Measurements from ENCODE around the gene NPNT. TPM values are rescaled to one million over a fixed set of nuclear protein-coding genes. Genes with fewer than 3 reads are reported as not detected.

The NPNT gene
- total RNA-seq, 3 donors from 2014 or later: 1.4 to 26.8 (median 11.1) TPM

DNA sequence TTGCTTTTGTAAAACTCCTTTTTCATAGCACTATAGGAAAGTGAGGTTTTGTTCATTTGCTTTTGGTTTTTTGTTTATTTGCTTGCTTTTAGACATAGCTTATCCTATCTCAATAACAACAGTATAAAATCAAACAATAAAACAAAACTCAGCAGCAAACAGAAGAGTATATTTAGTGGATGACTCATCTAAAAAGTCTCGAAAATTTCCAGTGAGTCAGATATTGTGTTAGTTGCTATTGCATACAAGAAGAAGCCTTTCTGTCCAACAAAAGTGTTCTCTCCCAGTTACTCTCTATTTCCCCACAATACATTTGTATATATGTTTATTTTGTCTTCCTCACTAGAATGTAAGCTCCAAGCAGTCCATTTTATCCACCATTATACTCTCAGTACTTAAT is 36.0 kb upstream of the NPNT start:
- Histone ChIP-seq H3K27me3 (no peaks in the 10 kb centered on the region), H3K36me3 (no peaks in the 10 kb centered on the region), H3K27ac (no peak overlapping the region), H3K4me3 (no peak overlapping the region), H3K9me3 (peaks cover 14 to 30% of the 10 kb centered on the region in 2 donors), H3K4me1 (no peaks in the 10 kb centered on the region)
- no peak for DNase-seq (ENCODE audit: low spot score in 2 of 2)
- intact Hi-C loops (cut with DNase I; ENCODE audit: low total_unique reads): no loop called here
- TF ChIP-seq POLR2AphosphoS5 (IDR thresholded peaks at IDR 0.05) (no peak), POLR2A (IDR thresholded peaks at IDR 0.05) (no peak)
- TF ChIP-seq, protein P1, sequence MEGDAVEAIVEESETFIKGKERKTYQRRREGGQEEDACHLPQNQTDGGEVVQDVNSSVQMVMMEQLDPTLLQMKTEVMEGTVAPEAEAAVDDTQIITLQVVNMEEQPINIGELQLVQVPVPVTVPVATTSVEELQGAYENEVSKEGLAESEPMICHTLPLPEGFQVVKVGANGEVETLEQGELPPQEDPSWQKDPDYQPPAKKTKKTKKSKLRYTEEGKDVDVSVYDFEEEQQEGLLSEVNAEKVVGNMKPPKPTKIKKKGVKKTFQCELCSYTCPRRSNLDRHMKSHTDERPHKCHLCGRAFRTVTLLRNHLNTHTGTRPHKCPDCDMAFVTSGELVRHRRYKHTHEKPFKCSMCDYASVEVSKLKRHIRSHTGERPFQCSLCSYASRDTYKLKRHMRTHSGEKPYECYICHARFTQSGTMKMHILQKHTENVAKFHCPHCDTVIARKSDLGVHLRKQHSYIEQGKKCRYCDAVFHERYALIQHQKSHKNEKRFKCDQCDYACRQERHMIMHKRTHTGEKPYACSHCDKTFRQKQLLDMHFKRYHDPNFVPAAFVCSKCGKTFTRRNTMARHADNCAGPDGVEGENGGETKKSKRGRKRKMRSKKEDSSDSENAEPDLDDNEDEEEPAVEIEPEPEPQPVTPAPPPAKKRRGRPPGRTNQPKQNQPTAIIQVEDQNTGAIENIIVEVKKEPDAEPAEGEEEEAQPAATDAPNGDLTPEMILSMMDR (IDR thresholded peaks at IDR 0.05): no peak

DNA sequence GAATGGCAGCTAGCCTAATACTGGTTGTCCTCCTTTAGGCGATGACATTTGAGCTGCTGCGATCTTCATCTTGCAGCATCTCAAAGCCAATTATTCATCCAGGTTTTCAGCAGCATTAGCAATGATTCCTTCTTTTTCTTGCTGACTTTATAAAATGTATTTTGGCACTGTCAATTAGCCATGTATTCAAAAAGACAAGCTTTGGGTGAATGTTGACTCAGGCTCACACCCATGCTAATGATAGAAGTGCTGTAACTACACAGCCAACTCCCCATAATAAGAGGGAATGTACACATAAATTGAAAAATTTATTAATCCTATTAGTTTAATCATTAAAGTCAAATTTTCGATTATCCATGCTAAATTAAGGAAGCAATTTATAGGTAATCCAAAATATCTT is 24.3 kb upstream of the NPNT start:
- Histone ChIP-seq H3K27ac (no peak overlapping the region), H3K4me1 (no peaks in the 10 kb centered on the region), H3K9me3 (no peaks in the 10 kb centered on the region), H3K4me3 (no peak overlapping the region), H3K27me3 (no peaks in the 10 kb centered on the region), H3K36me3 (no peaks in the 10 kb centered on the region)
- TF ChIP-seq, protein P1 (IDR thresholded peaks at IDR 0.05): no peak
- TF ChIP-seq POLR2A (IDR thresholded peaks at IDR 0.05) (no peak), POLR2AphosphoS5 (IDR thresholded peaks at IDR 0.05) (no peak)
- intact Hi-C loops (cut with DNase I; ENCODE audit: low total_unique reads): no loop called here
- no peak for DNase-seq (ENCODE audit: low spot score in 2 of 2)

- TF ChIP-seq, protein P1 (IDR thresholded peaks at IDR 0.05): no peak
- no peak for TF ChIP-seq POLR2A (IDR thresholded peaks at IDR 0.05)
- no peak for TF ChIP-seq POLR2AphosphoS5 (IDR thresholded peaks at IDR 0.05)
- H3K9me3 ChIP-seq: no peaks in the 10 kb centered on the region
Observed at GRCh38 chr4:105871997-105872396, 23.3 kb upstream of the NPNT start.

DNA sequence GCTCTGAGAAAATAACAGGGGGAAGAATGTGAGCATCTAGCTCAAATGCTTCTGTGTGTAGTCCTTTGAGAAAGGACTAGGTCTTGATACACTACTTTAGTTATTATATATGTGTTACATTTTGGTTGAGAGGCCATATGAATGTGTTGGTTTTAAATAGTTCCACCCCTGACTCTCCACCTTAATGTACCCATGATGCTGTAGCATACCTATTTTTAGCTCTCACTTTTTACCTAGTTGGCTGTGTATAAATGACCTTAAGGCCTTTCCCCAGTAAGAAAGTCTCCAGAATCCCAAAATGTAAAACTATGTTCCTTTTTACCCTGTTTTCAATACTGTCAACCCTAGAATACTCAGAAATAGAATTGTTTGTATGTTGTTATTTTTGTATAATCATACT is 20.0 kb upstream of the NPNT start:
- H3K36me3 ChIP-seq: no peaks in the 10 kb centered on the region
- intact Hi-C loops (cut with DNase I; ENCODE audit: low total_unique reads): no loop called here
- DNase-seq (ENCODE audit: low spot score in 2 of 2): no peak
- no peaks in the 10 kb centered on the region for H3K9me3 ChIP-seq
- no peak overlapping the region for H3K27ac ChIP-seq
- TF ChIP-seq POLR2A (IDR thresholded peaks at IDR 0.05) (no peak), POLR2AphosphoS5 (IDR thresholded peaks at IDR 0.05) (no peak)
- TF ChIP-seq, protein P1 (IDR thresholded peaks at IDR 0.05): no peak
- H3K27me3 ChIP-seq: no peaks in the 10 kb centered on the region
- H3K4me1 ChIP-seq: no peaks in the 10 kb centered on the region
- no peak overlapping the region for H3K4me3 ChIP-seq

More at GRCh38 chr4:105871997-105872396, 23.3 kb upstream of the NPNT start:
- H3K4me1 ChIP-seq: no peaks in the 10 kb centered on the region
- no peak for DNase-seq (ENCODE audit: low spot score in 2 of 2)
- intact Hi-C loops (cut with DNase I; ENCODE audit: low total_unique reads): no loop called here
- H3K4me3 ChIP-seq: no peak overlapping the region
- H3K27ac ChIP-seq: no peak overlapping the region
- H3K36me3 ChIP-seq: no peaks in the 10 kb centered on the region
- H3K27me3 ChIP-seq: no peaks in the 10 kb centered on the region

DNA sequence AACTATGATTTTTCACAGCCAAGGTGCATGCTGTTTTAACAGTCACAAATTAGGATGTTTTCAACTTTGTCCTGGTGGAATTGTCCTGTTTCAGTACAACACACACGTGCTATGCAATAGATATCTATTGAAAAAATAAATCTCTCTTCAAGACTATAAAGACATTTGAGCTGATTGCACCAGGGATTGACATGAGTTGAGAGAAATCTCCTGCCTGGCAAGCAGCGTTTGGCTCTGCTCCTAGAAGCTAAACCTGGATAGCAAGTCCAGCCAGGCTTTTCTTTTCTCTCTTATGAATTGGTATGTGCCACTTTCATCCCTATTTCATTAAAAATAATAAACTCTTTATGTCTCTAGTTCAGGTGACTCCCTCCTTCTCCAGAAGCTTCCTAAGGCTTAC is 16.6 kb upstream of the NPNT start:
- Histone ChIP-seq H3K27me3 (no peaks in the 10 kb centered on the region), H3K27ac (no peak overlapping the region), H3K36me3 (no peaks in the 10 kb centered on the region), H3K9me3 (no peaks in the 10 kb centered on the region), H3K4me1 (no peaks in the 10 kb centered on the region), H3K4me3 (no peak overlapping the region)
- DNase-seq (ENCODE audit: low spot score in 2 of 2): no peak
- intact Hi-C loops (cut with DNase I; ENCODE audit: low total_unique reads): no loop called here
- TF ChIP-seq, protein P1 (IDR thresholded peaks at IDR 0.05): no peak
- no peak for TF ChIP-seq POLR2AphosphoS5 (IDR thresholded peaks at IDR 0.05)
- no peak for TF ChIP-seq POLR2A (IDR thresholded peaks at IDR 0.05)

Data from breast epithelium (tissue), 4 donors.